ENCODE results near the gene TMUB2. TPM values are rescaled to one million over a fixed set of nuclear protein-coding genes. Genes with fewer than 3 reads are reported as not detected.

The TMUB2 gene
- total and polyA plus RNA-seq, 2 donors from 2014 or later, result 37.7 to 39.2 TPM

GRCh38 chr17:44216173-44216572 lies 29.4 kb downstream of the TMUB2 start:
- no peak for DNase-seq
- Histone ChIP-seq H3K36me3 (ENCODE audit: control insufficient read depth in 2 of 3, insufficient read depth in 3 of 3, low read length in 3 of 3) (peaks cover 26 to 39% (median 36%) of the 10 kb centered on the region in 3 donors), H3K4me1 (ENCODE audit: control insufficient read depth in 2 of 3, insufficient read depth in 2 of 3, low read depth in 1 of 3, low read length in 3 of 3) (peaks cover 3 to 23% (median 17%) of the 10 kb centered on the region in 3 donors), H3K4me3 (ENCODE audit: low read length in 3 of 3) (no peak overlapping the region), H3K9ac (ENCODE audit: low read length in 3 of 3) (no peak overlapping the region), H3K9me3 (ENCODE audit: control insufficient read depth in 2 of 3, insufficient read depth in 1 of 3, low read length in 3 of 3) (no peaks in the 10 kb centered on the region), H3K27me3 (ENCODE audit: control insufficient read depth, insufficient read depth, low read length) (no peaks in the 10 kb centered on the region), H3K27ac (ENCODE audit: low read depth in 2 of 2, low read length in 2 of 2) (no peak overlapping the region)
- no peak for FAIRE-seq
- intact Hi-C loops (cut with DNase I), result no loop called here
- TF ChIP-seq, protein P1, sequence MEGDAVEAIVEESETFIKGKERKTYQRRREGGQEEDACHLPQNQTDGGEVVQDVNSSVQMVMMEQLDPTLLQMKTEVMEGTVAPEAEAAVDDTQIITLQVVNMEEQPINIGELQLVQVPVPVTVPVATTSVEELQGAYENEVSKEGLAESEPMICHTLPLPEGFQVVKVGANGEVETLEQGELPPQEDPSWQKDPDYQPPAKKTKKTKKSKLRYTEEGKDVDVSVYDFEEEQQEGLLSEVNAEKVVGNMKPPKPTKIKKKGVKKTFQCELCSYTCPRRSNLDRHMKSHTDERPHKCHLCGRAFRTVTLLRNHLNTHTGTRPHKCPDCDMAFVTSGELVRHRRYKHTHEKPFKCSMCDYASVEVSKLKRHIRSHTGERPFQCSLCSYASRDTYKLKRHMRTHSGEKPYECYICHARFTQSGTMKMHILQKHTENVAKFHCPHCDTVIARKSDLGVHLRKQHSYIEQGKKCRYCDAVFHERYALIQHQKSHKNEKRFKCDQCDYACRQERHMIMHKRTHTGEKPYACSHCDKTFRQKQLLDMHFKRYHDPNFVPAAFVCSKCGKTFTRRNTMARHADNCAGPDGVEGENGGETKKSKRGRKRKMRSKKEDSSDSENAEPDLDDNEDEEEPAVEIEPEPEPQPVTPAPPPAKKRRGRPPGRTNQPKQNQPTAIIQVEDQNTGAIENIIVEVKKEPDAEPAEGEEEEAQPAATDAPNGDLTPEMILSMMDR (IDR thresholded peaks at IDR 0.05; ENCODE audit: borderline replicate concordance, extremely low read depth, insufficient read depth), result no peak

DNA sequence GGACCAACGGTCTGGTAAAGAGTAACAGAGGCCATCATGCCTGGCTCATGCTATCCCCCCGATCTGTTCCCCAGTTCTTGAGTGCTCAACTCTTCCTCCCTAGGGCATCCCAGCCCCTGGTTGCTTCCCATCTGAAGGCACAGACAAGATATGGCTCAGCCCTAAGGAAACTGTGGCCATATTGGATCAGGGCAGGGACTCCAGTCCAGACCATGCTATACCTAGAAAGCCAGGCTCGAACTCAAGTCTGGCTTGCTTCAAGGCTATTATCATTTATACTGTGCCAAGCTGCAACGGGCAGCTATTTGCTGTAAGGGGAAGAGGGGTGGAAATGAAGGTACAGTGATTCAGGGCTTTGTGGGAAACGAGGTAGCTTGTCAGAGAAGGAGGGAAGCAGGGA lies 29.9 kb downstream of the TMUB2 start:
- Histone ChIP-seq H3K9me3 (ENCODE audit: control insufficient read depth in 2 of 3, insufficient read depth in 1 of 3, low read length in 3 of 3) (no peaks in the 10 kb centered on the region), H3K27ac (ENCODE audit: low read depth in 2 of 2, low read length in 2 of 2) (peak overlapping the region in 1 of 2 donors; percentile 16), H3K36me3 (ENCODE audit: control insufficient read depth in 2 of 3, insufficient read depth in 3 of 3, low read length in 3 of 3) (peaks cover 26 to 35% (median 30%) of the 10 kb centered on the region in 3 donors), H3K27me3 (ENCODE audit: control insufficient read depth, insufficient read depth, low read length) (no peaks in the 10 kb centered on the region), H3K9ac (ENCODE audit: low read length in 3 of 3) (no peak overlapping the region), H3K4me1 (ENCODE audit: control insufficient read depth in 2 of 3, insufficient read depth in 2 of 3, low read depth in 1 of 3, low read length in 3 of 3) (peaks cover 3 to 23% (median 17%) of the 10 kb centered on the region in 3 donors), H3K4me3 (ENCODE audit: low read length in 3 of 3) (no peak overlapping the region)
- FAIRE-seq, result no peak
- intact Hi-C loops (cut with DNase I), result no loop called here
- TF ChIP-seq, protein P1 (IDR thresholded peaks at IDR 0.05; ENCODE audit: borderline replicate concordance, extremely low read depth, insufficient read depth), result no peak
- no peak for DNase-seq

GRCh38 chr17:44217738-44218343 lies 31.1 kb downstream of the TMUB2 start:
- Histone ChIP-seq H3K4me3 (ENCODE audit: low read length in 3 of 3) (peak overlapping the region; percentile 74 to 77 (median 75)), H3K9me3 (ENCODE audit: control insufficient read depth in 2 of 3, insufficient read depth in 1 of 3, low read length in 3 of 3) (no peaks in the 10 kb centered on the region), H3K27ac (ENCODE audit: low read depth in 2 of 2, low read length in 2 of 2) (peak overlapping the region; percentile 49 to 77), H3K36me3 (ENCODE audit: control insufficient read depth in 2 of 3, insufficient read depth in 3 of 3, low read length in 3 of 3) (peaks cover 26 to 33% (median 29%) of the 10 kb centered on the region in 3 donors), H3K27me3 (ENCODE audit: control insufficient read depth, insufficient read depth, low read length) (no peaks in the 10 kb centered on the region), H3K4me1 (ENCODE audit: control insufficient read depth in 2 of 3, insufficient read depth in 2 of 3, low read depth in 1 of 3, low read length in 3 of 3) (peaks cover 5 to 30% (median 21%) of the 10 kb centered on the region in 3 donors), H3K9ac (ENCODE audit: low read length in 3 of 3) (peak overlapping the region; percentile 71 to 81 (median 73))
- TF ChIP-seq, protein P1 (IDR thresholded peaks at IDR 0.05; ENCODE audit: borderline replicate concordance, extremely low read depth, insufficient read depth), result no peak
- no peak for FAIRE-seq
- DNase-seq, result peak in 1 of 5 donors; percentile 87
- intact Hi-C loops (cut with DNase I), result no loop called here

Measured in kidney (tissue), 14 donors.